Measurements from ENCODE around the gene ARG2. TPM values are rescaled to one million over a fixed set of nuclear protein-coding genes. Genes with fewer than 3 reads are reported as not detected.

Gene ARG2
- total and polyA plus RNA-seq, 3 donors from 2014 or later = 3.8 to 5.3 (median 5.1) TPM

- 35 to 39% methylated on average over 1 of the region's 1 CpG for WGBS, 2 donors
- Histone ChIP-seq H3K36me3 (ENCODE audit: low read depth, missing control alignments) (no peaks in the 10 kb centered on the region), H3K27ac (no peak overlapping the region), H3K27me3 (no peaks in the 10 kb centered on the region), H3K4me3 (no peak overlapping the region), H3K4me1 (no peaks in the 10 kb centered on the region), H3K9me3 (no peaks in the 10 kb centered on the region)
- TF ChIP-seq CTCF (IDR thresholded peaks at IDR 0.05) (peak; percentile 39 to 48 (median 47)), POLR2A (IDR thresholded peaks at IDR 0.05) (no peak)
- DNase-seq = peak; percentile 27
- intact Hi-C loops (cut with DNase I; ENCODE audit: low total_unique reads) = no loop called here
Measured at GRCh38 chr14:67666750-67667449, 47.2 kb downstream of the ARG2 start.

- peaks cover 10% of the 10 kb centered on the region for H3K4me1 ChIP-seq
- no peaks in the 10 kb centered on the region for H3K27me3 ChIP-seq
- intact Hi-C loops (cut with DNase I; ENCODE audit: low total_unique reads) = no loop called here
- H3K36me3 ChIP-seq (ENCODE audit: low read depth, missing control alignments) = no peaks in the 10 kb centered on the region
- no peak for TF ChIP-seq POLR2A (IDR thresholded peaks at IDR 0.05)
- no peak for TF ChIP-seq CTCF (IDR thresholded peaks at IDR 0.05)
- no peak overlapping the region for H3K27ac ChIP-seq
- no peak overlapping the region for H3K4me3 ChIP-seq
- DNase-seq = no peak
- no peaks in the 10 kb centered on the region for H3K9me3 ChIP-seq
Measured at GRCh38 chr14:67668559-67668958, 48.8 kb downstream of the ARG2 start.

- Histone ChIP-seq H3K36me3 (ENCODE audit: low read depth, missing control alignments) (no peaks in the 10 kb centered on the region), H3K27ac (no peak overlapping the region), H3K9me3 (no peaks in the 10 kb centered on the region), H3K27me3 (no peaks in the 10 kb centered on the region), H3K4me1 (peaks cover 17% of the 10 kb centered on the region), H3K4me3 (peak overlapping the region; percentile 82 to 96)
- no peak for TF ChIP-seq CTCF (IDR thresholded peaks at IDR 0.05)
- TF ChIP-seq POLR2A (IDR thresholded peaks at IDR 0.05) = no peak
- intact Hi-C loops (cut with DNase I; ENCODE audit: low total_unique reads) = no loop called here
- WGBS, 2 donors = 22 to 27% methylated on average over 5 of the region's 5 CpGs
- DNase-seq = no peak
Measured at GRCh38 chr14:67673451-67673850, 53.7 kb downstream of the ARG2 start.

- peak; percentile 86 for DNase-seq
- no peaks in the 10 kb centered on the region for H3K27me3 ChIP-seq
- 0 to 1% methylated on average over 19 to 25 of the region's 25 CpGs for WGBS, 2 donors
- H3K4me1 ChIP-seq = peaks cover 17% of the 10 kb centered on the region
- H3K27ac ChIP-seq = peak overlapping the region; percentile 97 to 100
- H3K36me3 ChIP-seq (ENCODE audit: low read depth, missing control alignments) = no peaks in the 10 kb centered on the region
- peak overlapping the region; percentile 82 to 96 for H3K4me3 ChIP-seq
- peak in 1 of 3 experiments; percentile 17 for TF ChIP-seq CTCF (IDR thresholded peaks at IDR 0.05)
- TF ChIP-seq POLR2A (IDR thresholded peaks at IDR 0.05) = no peak
- intact Hi-C loops (cut with DNase I; ENCODE audit: low total_unique reads) = no loop called here
- H3K9me3 ChIP-seq = no peaks in the 10 kb centered on the region
Measured at GRCh38 chr14:67674139-67674479, 54.4 kb downstream of the ARG2 start.
